Effector memory CD4-positive, alpha-beta T cell (primary cell): ENCODE results near the gene POU2F1.

Experiments
- DNase-seq, 3 donors: peaks; one replicate each; pipeline ENCODE4 v3.0.0-alpha.2; 2020
- H3K27ac ChIP-seq: 2 replicates; pipeline ENCODE4 v1.7.0; 2013; ENCODE audit warnings: mild to moderate bottlenecking, low read length, moderate library complexity; ENCODE audit not compliant: insufficient read depth, poor library complexity, severe bottlenecking
- H3K27me3 ChIP-seq: replicated peaks from 2 replicates; pipeline ENCODE4 v1.7.0; 2013; ENCODE audit warnings: mild to moderate bottlenecking, low read length; ENCODE audit not compliant: insufficient read depth, control insufficient read depth, poor library complexity, severe bottlenecking
- H3K36me3 ChIP-seq: 2 replicates; pipeline ENCODE4 v1.7.0; 2013; ENCODE audit warnings: mild to moderate bottlenecking, low read length, moderate library complexity; ENCODE audit not compliant: control insufficient read depth, insufficient read depth
- H3K4me1 ChIP-seq: 2 replicates; pipeline ENCODE4 v1.7.0; 2013; ENCODE audit warnings: low read length, mild to moderate bottlenecking; ENCODE audit not compliant: control insufficient read depth, insufficient read depth, poor library complexity, severe bottlenecking
- H3K4me3 ChIP-seq: 2 replicates; pipeline ENCODE4 v1.7.0; 2013; ENCODE audit warnings: low read length, low read depth, mild to moderate bottlenecking; ENCODE audit not compliant: insufficient read depth, poor library complexity, severe bottlenecking
- H3K9me3 ChIP-seq: 2 replicates; pipeline ENCODE4 v1.7.0; 2013; ENCODE audit warnings: mild to moderate bottlenecking, low read length, moderate library complexity; ENCODE audit not compliant: control insufficient read depth

The POU2F1 gene

DNA sequence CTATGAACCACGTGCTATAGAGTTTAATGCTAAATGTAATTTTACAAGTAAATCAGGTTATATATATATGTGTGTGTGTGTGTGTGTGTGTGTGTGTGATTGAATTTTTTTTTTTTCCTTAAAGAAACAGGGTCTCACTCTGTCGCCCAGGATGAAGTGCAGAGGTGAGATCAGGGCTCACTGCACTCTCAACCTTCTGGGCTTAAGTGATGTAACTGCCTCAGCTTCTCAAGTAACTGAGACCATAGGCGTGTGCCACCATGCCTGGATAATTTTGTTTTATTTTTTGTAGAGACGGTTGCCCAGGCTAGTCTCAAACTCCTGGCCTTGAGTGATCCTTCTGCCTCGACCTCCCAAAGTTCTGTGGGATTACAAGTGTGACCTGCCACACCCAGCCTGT is 26.3 kb downstream of the POU2F1 start:
- H3K4me1 ChIP-seq = no peaks in the 10 kb centered on the region
- H3K27ac ChIP-seq = no peak overlapping the region
- H3K36me3 ChIP-seq = no peaks in the 10 kb centered on the region
- H3K27me3 ChIP-seq = no peaks in the 10 kb centered on the region
- no peak for DNase-seq
- H3K9me3 ChIP-seq = no peaks in the 10 kb centered on the region
- H3K4me3 ChIP-seq = no peak overlapping the region

DNA sequence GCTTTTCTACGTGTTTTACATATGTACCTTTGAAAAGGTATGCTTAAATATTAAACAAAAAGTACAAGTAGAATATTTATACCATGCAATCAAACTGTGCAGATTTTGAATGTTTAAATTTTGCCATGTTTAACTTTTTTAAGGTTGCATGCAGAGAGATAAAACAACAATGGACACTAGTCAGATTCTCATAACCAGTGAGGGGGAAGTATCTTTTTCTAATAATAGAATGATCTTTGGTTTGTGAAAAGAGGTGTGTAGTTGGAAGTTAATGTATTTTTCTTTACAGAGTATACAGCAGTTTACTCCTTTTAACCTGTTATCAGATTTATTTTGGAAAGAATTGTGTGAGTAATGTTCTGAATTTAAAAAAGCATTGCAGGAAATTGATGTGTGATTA is 27.1 kb downstream of the POU2F1 start:
- H3K36me3 ChIP-seq = no peaks in the 10 kb centered on the region
- DNase-seq = no peak
- H3K27ac ChIP-seq = no peak overlapping the region
- no peaks in the 10 kb centered on the region for H3K27me3 ChIP-seq
- H3K4me3 ChIP-seq = no peak overlapping the region
- no peaks in the 10 kb centered on the region for H3K4me1 ChIP-seq
- no peaks in the 10 kb centered on the region for H3K9me3 ChIP-seq

DNA sequence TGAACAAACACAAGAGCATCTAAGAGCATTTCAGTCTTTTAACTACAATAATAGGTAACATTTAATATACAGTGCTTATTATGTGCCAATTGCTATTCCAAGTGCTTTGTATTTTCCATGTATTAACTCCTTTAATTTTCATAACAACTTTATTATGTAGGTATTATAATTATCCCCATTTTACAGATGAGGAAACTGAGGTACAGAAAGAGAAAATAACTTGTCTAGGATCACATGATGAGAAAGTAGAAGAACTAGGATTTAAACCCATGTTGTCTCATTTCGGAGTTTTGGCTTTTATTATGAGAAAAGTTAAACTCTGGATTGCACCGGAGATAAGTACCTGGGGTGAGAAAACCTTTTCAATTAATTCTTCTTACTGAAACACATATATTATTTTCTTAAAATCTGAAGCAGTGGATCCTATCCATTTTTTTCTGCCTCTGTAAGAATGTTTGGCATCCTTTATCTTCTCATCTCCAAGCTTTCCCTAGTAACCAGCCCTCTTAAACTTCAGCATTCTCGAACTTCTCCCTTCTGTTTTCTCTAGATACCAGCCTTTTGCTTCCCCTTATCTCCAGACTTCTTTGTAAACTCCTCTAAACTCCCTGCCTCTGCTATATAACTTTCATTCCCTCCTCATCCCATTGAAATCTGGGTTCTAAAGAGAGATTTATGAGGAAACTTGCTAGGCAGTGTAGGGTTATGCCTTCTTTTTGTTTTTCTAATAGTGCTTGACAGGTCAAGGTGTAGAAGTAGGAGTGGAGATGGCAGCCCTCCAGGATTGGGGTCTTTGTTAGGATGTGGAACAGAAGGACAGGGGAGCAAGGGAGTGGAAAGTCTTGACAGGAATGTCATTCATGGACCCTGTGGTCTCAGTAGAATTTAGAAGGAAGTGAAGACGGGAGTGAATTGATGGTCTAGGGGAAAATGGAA is 28.3 kb downstream of the POU2F1 start:
- Histone ChIP-seq H3K9me3 (no peaks in the 10 kb centered on the region), H3K27ac (no peak overlapping the region), H3K4me1 (no peaks in the 10 kb centered on the region), H3K27me3 (no peaks in the 10 kb centered on the region), H3K4me3 (no peak overlapping the region), H3K36me3 (no peaks in the 10 kb centered on the region)
- no peak for DNase-seq

DNA sequence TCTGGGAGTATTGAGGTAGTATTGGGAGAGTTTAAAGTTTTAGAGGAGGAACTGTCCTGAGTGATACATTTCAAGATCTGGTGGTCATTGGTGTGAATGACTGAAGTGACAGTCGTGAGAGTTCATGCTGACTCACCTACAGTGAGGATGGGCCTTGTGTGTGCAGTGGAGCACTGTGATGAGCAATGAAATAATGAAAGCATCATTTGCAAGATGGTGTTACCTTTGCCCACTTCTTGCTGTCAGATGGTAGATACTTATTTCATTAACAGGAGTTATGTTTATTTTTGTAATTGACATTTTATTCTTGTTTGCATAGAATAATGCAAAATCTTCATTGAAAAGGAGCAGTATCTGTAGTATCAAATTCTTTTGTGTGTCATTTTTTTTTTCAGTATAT is 29.0 kb downstream of the POU2F1 start:
- DNase-seq = no peak
- Histone ChIP-seq H3K27ac (no peak overlapping the region), H3K4me1 (no peaks in the 10 kb centered on the region), H3K4me3 (no peak overlapping the region), H3K36me3 (no peaks in the 10 kb centered on the region), H3K9me3 (no peaks in the 10 kb centered on the region), H3K27me3 (no peaks in the 10 kb centered on the region)

DNA sequence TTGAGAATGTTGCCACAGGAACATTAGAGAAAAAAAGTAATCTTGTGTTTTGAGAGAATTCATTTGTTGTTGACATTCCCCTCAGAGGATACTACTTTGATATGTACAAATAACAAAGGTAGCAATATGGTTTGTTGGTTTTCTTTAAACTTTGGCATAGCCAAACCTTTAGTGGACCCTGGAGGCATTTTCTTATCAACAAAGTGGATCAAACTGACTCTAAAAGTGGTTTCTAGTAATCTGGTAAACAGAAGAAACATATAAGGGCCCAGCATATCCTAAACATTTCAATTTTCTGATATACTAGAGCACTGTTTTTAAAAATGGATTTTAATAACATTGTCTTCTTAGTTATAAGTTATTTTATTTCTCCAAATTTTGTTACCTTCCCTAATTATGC is 29.8 kb downstream of the POU2F1 start:
- no peaks in the 10 kb centered on the region for H3K9me3 ChIP-seq
- no peak for DNase-seq
- no peaks in the 10 kb centered on the region for H3K36me3 ChIP-seq
- H3K4me1 ChIP-seq = no peaks in the 10 kb centered on the region
- no peak overlapping the region for H3K27ac ChIP-seq
- H3K4me3 ChIP-seq = no peak overlapping the region
- no peaks in the 10 kb centered on the region for H3K27me3 ChIP-seq

DNA sequence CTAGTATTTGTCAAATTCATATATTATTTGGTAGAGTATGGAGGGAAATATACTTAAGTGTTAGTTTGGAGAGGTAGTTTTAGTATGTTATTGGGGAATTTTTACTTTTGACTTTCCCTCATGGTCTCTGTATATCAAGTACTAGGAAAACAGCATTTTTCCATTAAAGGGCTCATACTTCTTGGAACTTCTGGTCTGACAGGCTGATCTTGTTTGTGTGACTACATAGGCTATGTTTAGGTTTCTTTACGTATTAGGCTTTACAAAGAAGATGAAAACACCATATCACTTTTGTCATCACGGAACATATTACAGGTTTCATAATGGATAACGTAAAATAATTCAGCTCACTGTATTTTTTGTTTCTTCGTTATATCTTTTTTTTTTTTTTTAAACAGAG is 30.8 kb downstream of the POU2F1 start:
- no peaks in the 10 kb centered on the region for H3K36me3 ChIP-seq
- H3K27me3 ChIP-seq = no peaks in the 10 kb centered on the region
- no peaks in the 10 kb centered on the region for H3K4me1 ChIP-seq
- no peak for DNase-seq
- H3K9me3 ChIP-seq = no peaks in the 10 kb centered on the region
- H3K27ac ChIP-seq = no peak overlapping the region
- H3K4me3 ChIP-seq = no peak overlapping the region

DNA sequence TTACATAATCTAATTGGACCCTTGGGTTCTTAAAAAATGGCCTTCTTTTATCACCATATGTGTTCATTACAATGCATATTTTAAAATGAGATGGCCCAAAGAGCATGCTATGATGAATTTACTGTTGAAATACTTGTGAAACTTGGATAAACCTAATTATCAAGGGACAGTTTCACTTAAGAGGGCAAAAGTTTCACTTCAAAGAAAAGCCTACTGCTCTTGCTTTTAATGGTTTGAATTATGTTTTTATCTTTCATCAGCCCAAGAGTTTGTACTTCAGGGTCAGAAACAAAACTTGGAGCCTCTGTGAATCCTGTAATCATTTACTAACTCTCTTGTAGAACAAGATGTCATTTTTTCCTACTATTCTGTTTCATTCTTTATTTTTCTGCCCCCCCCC is 32.3 kb downstream of the POU2F1 start:
- no peaks in the 10 kb centered on the region for H3K36me3 ChIP-seq
- H3K27ac ChIP-seq = no peak overlapping the region
- no peaks in the 10 kb centered on the region for H3K27me3 ChIP-seq
- DNase-seq = no peak
- no peaks in the 10 kb centered on the region for H3K9me3 ChIP-seq
- H3K4me1 ChIP-seq = no peaks in the 10 kb centered on the region
- no peak overlapping the region for H3K4me3 ChIP-seq

DNA sequence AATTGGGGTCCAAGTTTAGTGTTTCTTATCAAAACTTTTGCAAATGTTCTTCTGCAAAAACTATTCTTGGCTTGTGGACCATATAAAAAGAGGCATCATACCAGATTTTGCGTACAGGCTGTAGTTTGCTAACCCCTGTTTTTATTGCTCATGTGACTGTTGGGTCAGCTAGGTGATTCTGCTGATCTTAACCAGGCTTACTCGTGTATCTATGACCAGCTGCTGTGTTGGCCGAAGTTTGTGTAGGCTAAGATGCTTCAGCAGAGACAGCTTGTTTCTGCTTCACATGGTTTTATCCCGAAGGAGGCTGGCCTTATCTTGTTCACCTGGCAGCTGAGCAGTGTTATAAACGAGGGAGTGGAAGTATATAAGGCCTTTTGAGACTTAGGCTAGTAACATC is 38.2 kb downstream of the POU2F1 start:
- H3K27ac ChIP-seq = no peak overlapping the region
- H3K4me3 ChIP-seq = no peak overlapping the region
- no peaks in the 10 kb centered on the region for H3K36me3 ChIP-seq
- no peak for DNase-seq
- no peaks in the 10 kb centered on the region for H3K27me3 ChIP-seq
- no peaks in the 10 kb centered on the region for H3K9me3 ChIP-seq
- peaks cover 7% of the 10 kb centered on the region for H3K4me1 ChIP-seq

DNA sequence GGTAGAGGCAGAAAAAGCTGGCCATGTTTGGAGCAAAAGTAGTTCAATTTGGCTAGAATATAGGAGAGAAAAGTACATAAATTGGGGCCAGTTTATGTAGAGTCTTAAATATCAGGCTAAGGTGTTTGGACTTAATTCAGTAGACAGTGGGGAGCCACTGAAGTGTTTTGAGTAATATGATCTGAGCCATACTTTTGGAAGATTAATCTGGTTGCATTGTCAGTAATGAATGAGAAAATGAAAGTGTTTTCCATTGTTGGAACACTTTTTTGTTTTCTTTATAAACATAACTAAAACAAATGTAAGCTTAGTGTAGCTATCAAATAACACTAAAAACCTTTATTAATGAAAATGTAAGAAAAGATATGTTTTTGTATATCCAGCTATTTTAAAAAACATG is 42.1 kb downstream of the POU2F1 start:
- Histone ChIP-seq H3K9me3 (no peaks in the 10 kb centered on the region), H3K4me3 (no peak overlapping the region), H3K27me3 (no peaks in the 10 kb centered on the region), H3K27ac (no peak overlapping the region), H3K4me1 (peaks cover 12% of the 10 kb centered on the region), H3K36me3 (no peaks in the 10 kb centered on the region)
- no peak for DNase-seq

DNA sequence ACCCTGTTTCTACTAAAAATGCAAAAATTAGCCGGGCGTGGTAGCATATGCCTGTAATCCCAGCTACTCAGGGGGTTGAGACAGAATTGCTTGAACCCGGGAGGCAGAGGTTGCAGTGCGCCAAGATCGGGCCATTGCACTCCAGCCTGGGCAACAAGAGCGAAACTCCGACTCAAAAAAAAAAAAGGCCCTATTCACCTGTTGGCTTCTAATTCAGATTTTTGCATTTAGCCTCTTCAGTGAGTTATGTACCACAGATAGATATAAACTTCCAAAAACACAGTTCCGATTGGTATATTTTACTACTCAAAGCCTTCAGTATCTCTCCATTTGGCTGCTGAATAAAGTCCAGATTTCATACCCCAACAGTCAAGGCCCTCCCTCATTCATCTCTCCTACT is 42.7 kb downstream of the POU2F1 start:
- Histone ChIP-seq H3K9me3 (no peaks in the 10 kb centered on the region), H3K4me3 (no peak overlapping the region), H3K4me1 (peaks cover 12% of the 10 kb centered on the region), H3K36me3 (no peaks in the 10 kb centered on the region), H3K27me3 (no peaks in the 10 kb centered on the region), H3K27ac (no peak overlapping the region)
- no peak for DNase-seq
